22Rv1 (cell line): Measurements from ENCODE around the gene ADAMTS3.
A peak's percentile ranks its signal among the peaks of the same experiment; 100 is the strongest.

ENCODE experiments used
- H3K27ac ChIP-seq: fragments of 450-650 bp; 2 replicates; pipeline ENCODE4 v1.5.1; 2017
- ZFX ChIP-seq: fragments of 450-650 bp; IDR thresholded peaks from 2 replicates; pipeline ENCODE4 v1.6.1; 2017; ENCODE audit warnings: antibody characterized with exemption, borderline replicate concordance
- TF ChIP-seq, protein P1 (sequence below): fragments of 450-650 bp; IDR thresholded peaks from 2 replicates; pipeline ENCODE4 v1.5.1; 2017; ENCODE audit warnings: mild to moderate bottlenecking

The ADAMTS3 gene

GRCh38 chr4:72352711-72353110, 216.3 kb downstream of the ADAMTS3 start:
- TF ChIP-seq, protein P1, sequence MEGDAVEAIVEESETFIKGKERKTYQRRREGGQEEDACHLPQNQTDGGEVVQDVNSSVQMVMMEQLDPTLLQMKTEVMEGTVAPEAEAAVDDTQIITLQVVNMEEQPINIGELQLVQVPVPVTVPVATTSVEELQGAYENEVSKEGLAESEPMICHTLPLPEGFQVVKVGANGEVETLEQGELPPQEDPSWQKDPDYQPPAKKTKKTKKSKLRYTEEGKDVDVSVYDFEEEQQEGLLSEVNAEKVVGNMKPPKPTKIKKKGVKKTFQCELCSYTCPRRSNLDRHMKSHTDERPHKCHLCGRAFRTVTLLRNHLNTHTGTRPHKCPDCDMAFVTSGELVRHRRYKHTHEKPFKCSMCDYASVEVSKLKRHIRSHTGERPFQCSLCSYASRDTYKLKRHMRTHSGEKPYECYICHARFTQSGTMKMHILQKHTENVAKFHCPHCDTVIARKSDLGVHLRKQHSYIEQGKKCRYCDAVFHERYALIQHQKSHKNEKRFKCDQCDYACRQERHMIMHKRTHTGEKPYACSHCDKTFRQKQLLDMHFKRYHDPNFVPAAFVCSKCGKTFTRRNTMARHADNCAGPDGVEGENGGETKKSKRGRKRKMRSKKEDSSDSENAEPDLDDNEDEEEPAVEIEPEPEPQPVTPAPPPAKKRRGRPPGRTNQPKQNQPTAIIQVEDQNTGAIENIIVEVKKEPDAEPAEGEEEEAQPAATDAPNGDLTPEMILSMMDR = no peak
- peak overlapping the region; percentile 62 for H3K27ac ChIP-seq

DNA sequence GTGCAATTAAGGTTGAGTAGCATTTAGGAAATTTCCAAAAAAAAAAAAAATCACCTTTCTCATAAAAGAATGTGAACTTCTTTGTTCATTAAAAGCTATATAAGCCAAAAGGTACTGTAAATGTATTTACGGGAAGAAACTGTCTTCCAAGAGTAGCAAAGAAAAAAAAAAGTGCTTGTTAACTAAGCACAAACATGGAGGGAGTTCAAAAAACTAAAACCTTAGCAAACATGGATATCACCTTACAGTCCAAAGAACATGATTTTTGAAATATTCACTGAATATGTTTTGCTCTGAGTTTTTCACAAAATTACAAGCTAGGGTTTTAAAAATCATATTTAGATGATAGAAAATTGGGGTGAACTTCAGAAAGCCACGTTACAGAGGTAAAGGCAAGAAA, 217.5 kb downstream of the ADAMTS3 start:
- no peak for TF ChIP-seq ZFX
- peak overlapping the region; percentile 62 for H3K27ac ChIP-seq

DNA sequence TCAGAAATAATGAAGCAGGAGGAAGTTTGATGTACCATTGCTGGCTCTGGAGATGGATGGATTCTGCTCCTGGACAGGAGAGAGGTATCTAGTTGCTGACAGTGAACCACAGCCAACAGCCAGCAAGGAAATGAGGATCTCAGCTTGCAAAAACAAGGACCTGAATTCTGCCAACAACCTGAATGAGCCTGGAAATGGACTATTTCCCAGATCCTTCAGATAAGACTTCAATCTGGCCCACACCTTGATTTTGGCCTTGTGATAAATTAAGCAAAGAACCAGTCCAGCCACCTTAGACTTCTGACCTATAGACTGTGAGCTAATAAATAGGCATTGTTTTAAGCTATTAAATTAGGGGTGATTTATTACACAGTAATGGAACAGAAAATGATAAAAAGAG, 220.3 kb downstream of the ADAMTS3 start:
- H3K27ac ChIP-seq = no peak overlapping the region
- no peak for TF ChIP-seq ZFX
- TF ChIP-seq, protein P1 = no peak

DNA sequence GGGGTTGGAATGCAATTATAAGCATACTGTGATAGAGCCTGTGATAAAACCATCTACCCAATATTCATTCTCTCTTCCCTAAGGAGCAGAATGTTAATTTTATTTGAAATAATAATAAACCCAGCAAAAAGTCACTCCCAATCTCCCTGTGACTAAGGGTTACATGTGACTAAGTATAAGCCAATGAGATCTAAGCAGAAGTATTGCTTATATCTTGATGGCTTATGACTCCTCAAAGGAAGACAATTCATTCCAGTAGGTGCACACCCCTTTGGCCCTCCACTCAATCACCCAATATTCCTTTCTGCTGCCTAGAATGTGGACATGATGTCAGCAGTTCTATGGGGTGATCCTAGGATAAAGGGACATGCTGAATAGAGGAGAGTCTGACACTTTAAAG, 224.6 kb downstream of the ADAMTS3 start:
- H3K27ac ChIP-seq = no peak overlapping the region
- TF ChIP-seq, protein P1 = no peak
- no peak for TF ChIP-seq ZFX

DNA sequence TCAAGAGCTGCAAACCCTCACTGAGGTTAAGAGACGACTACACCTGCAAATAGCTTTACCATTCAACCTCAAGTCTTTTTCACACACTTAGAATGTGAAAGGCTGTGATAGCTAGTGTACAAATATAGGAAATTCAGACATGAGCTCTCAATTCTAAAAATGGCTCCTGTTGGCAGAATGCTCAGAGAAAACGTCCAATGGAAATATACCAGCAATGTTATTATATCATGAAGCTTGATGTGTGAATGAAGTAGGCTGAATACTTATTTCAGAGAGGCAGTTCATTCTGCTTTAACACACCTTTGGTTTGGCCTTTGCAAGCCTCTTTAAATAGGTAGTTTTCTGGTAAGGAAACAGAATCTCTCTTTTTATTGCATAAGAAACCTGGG, 227.6 kb downstream of the ADAMTS3 start:
- TF ChIP-seq, protein P1 = no peak
- no peak for TF ChIP-seq ZFX
- H3K27ac ChIP-seq = no peak overlapping the region

DNA sequence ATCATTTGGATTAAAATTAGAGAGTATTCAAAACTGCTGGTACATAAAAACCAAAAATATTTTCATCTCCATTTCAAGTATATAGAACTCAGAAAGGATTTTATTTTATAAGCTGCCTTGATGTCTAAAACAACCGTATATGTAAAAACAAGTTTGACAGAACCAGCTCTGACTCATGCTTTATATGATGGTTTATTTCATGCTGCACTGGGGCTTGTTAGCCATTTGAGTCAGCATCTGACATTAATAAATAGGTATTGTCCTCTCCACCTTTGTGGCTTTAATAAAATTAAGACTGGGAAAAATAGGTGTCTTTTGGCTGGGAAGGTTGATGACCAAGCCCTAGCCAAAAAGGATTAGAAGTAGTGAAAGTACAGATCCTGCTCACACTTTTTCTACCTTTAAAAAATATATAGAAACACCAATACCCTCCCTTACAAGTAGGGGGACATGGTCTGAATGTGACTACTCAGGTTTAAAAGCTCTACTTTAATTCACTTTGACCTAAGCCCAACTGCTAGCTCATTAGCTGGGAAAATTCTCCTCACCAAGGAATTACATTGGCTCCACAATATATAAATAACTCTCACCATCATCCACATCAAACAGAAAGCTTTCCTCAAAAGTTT, 228.1 kb downstream of the ADAMTS3 start:
- TF ChIP-seq, protein P1 = no peak
- no peak for TF ChIP-seq ZFX
- H3K27ac ChIP-seq = no peak overlapping the region

DNA sequence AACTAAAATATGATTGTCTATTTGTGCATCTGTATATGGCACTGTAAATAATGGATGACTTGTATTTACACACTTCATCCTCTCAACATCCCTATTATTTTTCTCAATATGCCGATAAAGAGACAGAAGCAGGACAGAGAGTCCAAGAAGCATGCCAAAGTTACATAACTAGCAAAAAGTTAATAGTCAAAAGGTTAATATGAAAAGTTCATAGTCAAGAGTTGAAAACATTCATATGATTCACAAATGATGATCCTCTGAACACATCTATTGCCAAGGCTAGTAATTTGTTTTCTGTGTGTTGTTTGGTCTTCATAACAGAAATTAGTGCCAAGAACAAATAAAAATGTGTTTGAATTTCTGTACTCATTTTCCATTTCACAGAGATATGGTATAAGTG, 231.0 kb downstream of the ADAMTS3 start:
- H3K27ac ChIP-seq = no peak overlapping the region
- TF ChIP-seq, protein P1 = no peak
- no peak for TF ChIP-seq ZFX

GRCh38 chr4:72330381-72330780, 238.6 kb downstream of the ADAMTS3 start:
- H3K27ac ChIP-seq = no peak overlapping the region
- no peak for TF ChIP-seq ZFX
- TF ChIP-seq, protein P1 = no peak
